Measurements from ENCODE around the gene GAL3ST2. TPM values are rescaled to one million over a fixed set of nuclear protein-coding genes. Genes with fewer than 3 reads are reported as not detected.
"Not testable (repeated sequence)": the region's sequence is repeated elsewhere in the genome, so short reads cannot be mapped to it uniquely, and the experiment has no call there.

Gene GAL3ST2
- polyA plus RNA-seq, 1 donor, result 0.20 TPM

GRCh38 chr2:241808721-241809382 lies 32.2 kb downstream of the GAL3ST2 start, which contains the start of gene NEU4:
Gene NEU4 (plus strand): TSS chr2:241809193. CDS start chr2:241814485, 5,292 bp downstream.
- no peak for DNase-seq (ENCODE audit: low read depth)

- no peak for DNase-seq (ENCODE audit: low read depth)
Observed at GRCh38 chr2:241809383-241810306, 33.0 kb downstream of the GAL3ST2 start.

- no peak for DNase-seq (ENCODE audit: low read depth)
Observed at GRCh38 chr2:241810307-241811200, 33.9 kb downstream of the GAL3ST2 start.

GRCh38 chr2:241811201-241811951 lies 34.8 kb downstream of the GAL3ST2 start:
- no peak for DNase-seq (ENCODE audit: low read depth)

GRCh38 chr2:241811952-241812729 lies 35.5 kb downstream of the GAL3ST2 start:
- no peak for DNase-seq (ENCODE audit: low read depth)

GRCh38 chr2:241812730-241813643 lies 36.4 kb downstream of the GAL3ST2 start:
- no peak for DNase-seq (ENCODE audit: low read depth)

- DNase-seq (ENCODE audit: low read depth), result no peak
Observed at GRCh38 chr2:241813644-241814392, 37.2 kb downstream of the GAL3ST2 start.

- no peak for DNase-seq (ENCODE audit: low read depth)
Observed at GRCh38 chr2:241814393-241814642, 37.7 kb downstream of the GAL3ST2 start.

GRCh38 chr2:241814643-241815476 lies 38.2 kb downstream of the GAL3ST2 start:
- DNase-seq (ENCODE audit: low read depth), result no peak

GRCh38 chr2:241815477-241816430 lies 39.1 kb downstream of the GAL3ST2 start:
- no peak for DNase-seq (ENCODE audit: low read depth)

- DNase-seq (ENCODE audit: low read depth), result no peak
Observed at GRCh38 chr2:241816431-241817121, 40.0 kb downstream of the GAL3ST2 start.

GRCh38 chr2:241817126-241817820 lies 40.7 kb downstream of the GAL3ST2 start:
- DNase-seq (ENCODE audit: low read depth), result no peak

GRCh38 chr2:241817821-241818215 lies 41.2 kb downstream of the GAL3ST2 start:
- DNase-seq (ENCODE audit: low read depth), result not testable (repeated sequence)

- DNase-seq (ENCODE audit: low read depth), result no peak
Observed at GRCh38 chr2:241818229-241818942, 41.8 kb downstream of the GAL3ST2 start.

- DNase-seq (ENCODE audit: low read depth), result no peak
Observed at GRCh38 chr2:241818943-241819270, 42.3 kb downstream of the GAL3ST2 start.

All from forelimb muscle (tissue), 1 donor.